GM12875 (cell line): ENCODE measurements around the gene BCL11B.

Experiments
- H3K4me3 ChIP-seq: one replicate; pipeline ENCODE4 v1.5.1; 2011; ENCODE audit warnings: low read depth, low read length, control low read depth
- CTCF ChIP-seq: IDR thresholded peaks from 2 replicates; pipeline ENCODE4 v1.5.1; 2011; ENCODE audit warnings: low read depth, mild to moderate bottlenecking, control low read depth, inconsistent platforms, low read length, moderate library complexity, borderline replicate concordance; ENCODE audit not compliant: insufficient read depth

The BCL11B gene

GRCh38 chr14:99215277-99215676, 56.7 kb downstream of the BCL11B start:
- no peak overlapping the region for H3K4me3 ChIP-seq
- no peak for TF ChIP-seq CTCF

GRCh38 chr14:99214701-99215100, 57.3 kb downstream of the BCL11B start:
- TF ChIP-seq CTCF = no peak

GRCh38 chr14:99213527-99213971, 58.4 kb downstream of the BCL11B start:
- no peak for TF ChIP-seq CTCF
- no peak overlapping the region for H3K4me3 ChIP-seq

More at GRCh38 chr14:99214701-99215100, 57.3 kb downstream of the BCL11B start:
- H3K4me3 ChIP-seq = no peak overlapping the region

GRCh38 chr14:99213101-99213500, 58.9 kb downstream of the BCL11B start:
- H3K4me3 ChIP-seq = no peak overlapping the region
- no peak for TF ChIP-seq CTCF

- TF ChIP-seq CTCF = no peak
- no peak overlapping the region for H3K4me3 ChIP-seq
These were observed 59.4 kb downstream of the BCL11B start for GRCh38 chr14:99212646-99213045.

- no peak for TF ChIP-seq CTCF
- no peak overlapping the region for H3K4me3 ChIP-seq
These were observed 59.8 kb downstream of the BCL11B start for GRCh38 chr14:99212199-99212598.

- H3K4me3 ChIP-seq = no peak overlapping the region
- TF ChIP-seq CTCF = no peak
These were observed 60.6 kb downstream of the BCL11B start for GRCh38 chr14:99211410-99211809.
